Fibroblast of skin of left biceps (primary cell): ENCODE results near the gene GPR55.
"Not testable (repeated sequence)": the region's sequence is repeated elsewhere in the genome, so short reads cannot be mapped to it uniquely, and the experiment has no call there.

Experiments
- DNase-seq, 2 experiments: peaks; one replicate each; pipeline ENCODE4 v3.0.0-alpha.2; 2013; ENCODE audit warnings: low read depth in 2 of 2

The GPR55 gene

GRCh38 chr2:230924470-230925341 is at the start of gene GPR55:
GPR55 (minus strand) TSS chr2:230925242; CDS start chr2:230910962, 14,280 bp downstream.
- DNase-seq, result no peak

- DNase-seq, result no peak
These were observed 49.3 kb upstream of the GPR55 start for GRCh38 chr2:230974096-230974913.

- no peak for DNase-seq
These were observed 47.0 kb upstream of the GPR55 start for GRCh38 chr2:230972046-230972445.

GRCh38 chr2:230969659-230970015 is 44.6 kb upstream of the GPR55 start:
- DNase-seq, result no peak

GRCh38 chr2:230968921-230969658 is 44.0 kb upstream of the GPR55 start:
- DNase-seq, result no peak

- not testable (repeated sequence) for DNase-seq
These were observed 43.3 kb upstream of the GPR55 start for GRCh38 chr2:230968314-230968713.

GRCh38 chr2:230967113-230967512 is 42.1 kb upstream of the GPR55 start:
- DNase-seq, result no peak

GRCh38 chr2:230964136-230964730 is 39.2 kb upstream of the GPR55 start:
- DNase-seq, result no peak

- DNase-seq, result no peak
These were observed 36.0 kb upstream of the GPR55 start for GRCh38 chr2:230961091-230961491.

- no peak for DNase-seq
These were observed 35.0 kb upstream of the GPR55 start for GRCh38 chr2:230960026-230960425.

GRCh38 chr2:230958820-230959756 is 34.0 kb upstream of the GPR55 start:
- no peak for DNase-seq

- DNase-seq, result no peak
These were observed 32.8 kb upstream of the GPR55 start for GRCh38 chr2:230957756-230958391.

- no peak for DNase-seq
These were observed 32.0 kb upstream of the GPR55 start for GRCh38 chr2:230956827-230957755.

- no peak for DNase-seq
These were observed 30.2 kb upstream of the GPR55 start for GRCh38 chr2:230955163-230955737.

- no peak for DNase-seq
These were observed 29.7 kb upstream of the GPR55 start for GRCh38 chr2:230954746-230955145.

GRCh38 chr2:230953845-230954244 is 28.8 kb upstream of the GPR55 start:
- no peak for DNase-seq

- no peak for DNase-seq
These were observed 27.3 kb upstream of the GPR55 start for GRCh38 chr2:230952226-230952956.

GRCh38 chr2:230951396-230951795 is 26.4 kb upstream of the GPR55 start:
- DNase-seq, result no peak
